GM12878 (cell line): Measurements from ENCODE around the gene PKD1L1. TPM values are rescaled to one million over a fixed set of nuclear protein-coding genes. Genes with fewer than 3 reads are reported as not detected.

ENCODE experiments used
- ATAC-seq: fragments of 200-7000 bp; cut with Tn5 transposase; 3 replicates; pipeline ENCODE4 v1.9.1; 2020; ENCODE audit warnings: mild to moderate bottlenecking, moderate library complexity
- BruUV-seq: library from RNA; stranded (reverse); fragments of 400-500 nt; replicated peaks from 2 replicates; lab custom pipeline; 2021; lab: Mats Ljungman, UMichigan
- CTCF ChIA-PET: fragments of 300-600 bp; sonication (Branson Sonifier 250); formaldehyde crosslinking; extraction: SDS; loops from one replicate; lab custom pipeline; 2021; ENCODE audit warnings: inconsistent platforms; lab: Yijun Ruan, JAX
- POLR2A ChIA-PET: fragments of 350-600 bp; formaldehyde crosslinking; extraction: SDS; loops from one replicate; lab custom pipeline; 2021; ENCODE audit warnings: inconsistent platforms; lab: Charles Lee
- RAD21 ChIA-PET: fragments of 300-600 bp; sonication (Branson Sonifier 250); formaldehyde crosslinking; loops from one replicate; lab custom pipeline; 2023; ENCODE audit warnings: antibody characterized with exemption; ENCODE audit not compliant: unreplicated experiment; lab: Charles Lee
- SMC1A ChIA-PET: fragments of 300-600 bp; sonication (Branson Sonifier 250); formaldehyde crosslinking; loops from one replicate; lab custom pipeline; 2023; ENCODE audit not compliant: unreplicated experiment, uncharacterized antibody; lab: Charles Lee
- DNase-seq: peaks from one replicate; pipeline ENCODE4 v3.0.0-alpha.2; 2011; ENCODE audit warnings: low read depth, low spot score
- FAIRE-seq: peaks from 3 replicates; lab custom pipeline; 2011; peaks lifted over from hg19 to GRCh38; lab: Jason Lieb, UNC
- H2AFZ ChIP-seq: 2 replicates; pipeline ENCODE4 v1.6.0; 2011; ENCODE audit warnings: low read depth, low read length, control low read depth; ENCODE audit not compliant: control insufficient read depth
- H3K27ac ChIP-seq: 2 replicates; pipeline ENCODE4 v1.5.1; 2011; ENCODE audit warnings: control low read depth; ENCODE audit not compliant: control insufficient read depth, insufficient read depth
- H3K27me3 ChIP-seq, 2 experiments: replicated peaks in 1 of 2; 2 replicates each; pipeline versions ENCODE4 v1.6.0 to v1.6.1; 2011; ENCODE audit warnings: low read length in 1 of 2; ENCODE audit not compliant: control insufficient read depth in 2 of 2, insufficient read depth in 2 of 2
- H3K36me3 ChIP-seq, 2 experiments: 2 replicates each; pipeline ENCODE4 v1.5.1; 2011; ENCODE audit warnings: low read length in 1 of 2; ENCODE audit not compliant: control insufficient read depth in 2 of 2, insufficient read depth in 2 of 2
- H3K4me1 ChIP-seq: 2 replicates; pipeline ENCODE4 v1.6.1; 2011; ENCODE audit warnings: mild to moderate bottlenecking, low read length, moderate library complexity, mixed read lengths; ENCODE audit not compliant: control insufficient read depth, insufficient read depth
- H3K4me2 ChIP-seq: 2 replicates; pipeline ENCODE4 v1.6.0; 2011; ENCODE audit warnings: control low read depth; ENCODE audit not compliant: control insufficient read depth, insufficient read depth
- H3K4me3 ChIP-seq: fragments of 200-600 bp; sonication (generic); 2 replicates; pipeline ENCODE4 v1.5.1; 2016
- H3K79me2 ChIP-seq: 2 replicates; pipeline ENCODE4 v1.6.0; 2011; ENCODE audit warnings: low read length; ENCODE audit not compliant: control insufficient read depth, insufficient read depth
- H3K9ac ChIP-seq: 2 replicates; pipeline ENCODE4 v1.8.0; 2011; ENCODE audit warnings: low read length, control low read depth, mixed read lengths; ENCODE audit not compliant: control insufficient read depth, insufficient read depth
- H3K9me3 ChIP-seq: replicated peaks from 3 replicates; pipeline ENCODE4 v1.5.1; 2011; ENCODE audit warnings: mild to moderate bottlenecking, low read length; ENCODE audit not compliant: control insufficient read depth, insufficient read depth
- H4K20me1 ChIP-seq: 2 replicates; pipeline ENCODE4 v1.6.0; 2011; ENCODE audit not compliant: control insufficient read depth, insufficient read depth
- MEF2A ChIP-seq: IDR thresholded peaks from 2 replicates; pipeline ENCODE4 v1.6.1; 2011; ENCODE audit warnings: low read depth, mild to moderate bottlenecking, low read length, moderate library complexity; ENCODE audit not compliant: insufficient read depth
- SUZ12 ChIP-seq: fragments of 200-600 bp; sonication (generic); IDR thresholded peaks from one replicate; pipeline ENCODE4 v1.6.1; 2018; ENCODE audit warnings: antibody characterized with exemption, mild to moderate bottlenecking; ENCODE audit not compliant: unreplicated experiment
- WGBS: methylation state at CpG from one replicate; pipeline ENCODE4 v1.1.6; 2016; ENCODE audit warnings: low lambda C conversion rate; ENCODE audit not compliant: insufficient replicate concordance, insufficient coverage; ENCODE audit errors: missing lambda C conversion rate; 5-methylcytosine and 5-hydroxymethylcytosine counted together
- in situ Hi-C: fragments of 300-500 bp; cut with MboI; formaldehyde crosslinking; loops from 9 replicates; pipeline ENCODE4 v1.14.3; 2018; ENCODE audit warnings: mixed read lengths
- intact Hi-C: fragments of 100-400 bp; cut with micrococcal nuclease; formaldehyde crosslinking; loops from one replicate; pipeline ENCODE4 v1.14.2; 2022; ENCODE audit not compliant: unreplicated experiment
- polyA plus RNA-seq, 11 experiments: library from polyadenylated mRNA; depleted of rRNA in 4 of 11; unstranded in 6 of 11; stranded (reverse) in 5 of 11; fragments of >200 nt; fragmentation: Nextera tagmentation in 4 of 11; fragmentation: Illumina TruSeq in 1 of 11; extraction: Ambion mirVana in 4 of 11; extraction: Trizol in 1 of 11; gene quantifications; 1 replicate in 1 of 11; 2 replicates in 10 of 11; pipeline versions ENCODE4 v1.2.1 to v1.2.3, GENCODE V29; 2011 to 2016; ENCODE audit warnings: inconsistent platforms in 2 of 11, missing spikeins in 2 of 11, low read depth in 1 of 11
- total RNA-seq, 4 experiments: library from RNA; depleted of rRNA in 3 of 4; stranded (reverse); fragments of >200 nt in 3 of 4; fragmentation: Illumina TruSeq in 1 of 4; extraction: Trizol in 1 of 4; gene quantifications; 2 replicates each; pipeline versions ENCODE4 v1.2.1 to v1.2.3, GENCODE V29; 2013 to 2021
- TF ChIP-seq, protein P1 (sequence below): fragments of 450-650 bp; IDR thresholded peaks from 2 replicates; pipeline ENCODE4 v1.6.1; 2017; ENCODE audit warnings: mild to moderate bottlenecking, moderate library complexity
- TF ChIP-seq, protein P2 (sequence below): fragments of 450-650 bp; IDR thresholded peaks from 2 replicates; pipeline ENCODE4 v1.6.1; 2016; ENCODE audit warnings: mild to moderate bottlenecking

PKD1L1 gene
- total and polyA plus RNA-seq, 10 of the 15 experiments (the other 5 are each of a cell fraction or from before 2014, with no cell fraction given), result under 0.01 to 0.05 (median 0.02) TPM; not detected in 3

DNA sequence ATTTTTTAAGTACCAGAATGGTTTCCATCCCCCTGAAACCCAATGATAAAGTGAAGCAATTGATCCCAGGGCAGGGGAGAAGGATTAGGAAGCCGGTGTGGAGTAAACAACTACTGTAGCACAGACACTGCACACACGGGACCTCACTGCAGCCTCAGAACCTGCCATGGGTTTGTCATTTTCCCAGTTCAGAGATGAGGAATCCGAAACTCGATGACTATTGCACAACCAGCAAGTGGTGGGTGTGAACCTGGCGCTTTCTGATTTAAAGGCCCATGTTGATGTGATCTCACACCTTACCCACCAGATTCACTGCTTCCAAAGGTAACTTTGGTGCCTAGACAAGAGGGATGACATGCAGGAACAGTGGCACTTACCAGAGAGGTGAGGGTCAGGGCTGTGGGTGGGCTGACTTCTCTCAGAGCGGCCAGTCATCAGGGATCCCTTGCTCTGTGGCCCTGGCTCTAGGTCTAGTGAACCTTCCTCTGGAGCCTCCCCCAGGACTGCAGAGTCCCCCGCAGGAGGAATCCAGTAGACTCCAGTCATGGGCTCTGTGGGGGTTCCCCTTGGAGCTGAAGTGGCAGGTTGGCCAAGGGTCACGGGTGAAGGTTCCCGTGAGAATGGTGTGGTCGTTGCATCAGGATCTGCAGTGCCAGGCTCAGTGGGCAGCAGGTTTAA, 62.8 kb downstream of the PKD1L1 start:
- Histone ChIP-seq H3K9me3 (no peaks in the 10 kb centered on the region), H3K4me2 (no peak overlapping the region), H4K20me1 (no peaks in the 10 kb centered on the region), H3K27ac (no peak overlapping the region), H3K79me2 (no peaks in the 10 kb centered on the region), H3K9ac (no peak overlapping the region), H2AFZ (no peak overlapping the region), H3K27me3 (peaks cover 5 to 7% of the 10 kb centered on the region in 2 experiments; a peak in 3 of 4 replicates), H3K4me3 (no peak overlapping the region)
- ChIA-PET SMC1A (no interaction called here), POLR2A (no interaction called here), CTCF (interaction anchor here (1.1 kb wide), 1 partner anchor 59 kb away, joined by 3 read pairs; no protein-coding TSS in a partner anchor), RAD21 (no interaction called here)
- ATAC-seq, result no peak
- in situ Hi-C loops, result no loop called here
- FAIRE-seq, result no peak
- no peak for TF ChIP-seq MEF2A
- TF ChIP-seq, protein P1, sequence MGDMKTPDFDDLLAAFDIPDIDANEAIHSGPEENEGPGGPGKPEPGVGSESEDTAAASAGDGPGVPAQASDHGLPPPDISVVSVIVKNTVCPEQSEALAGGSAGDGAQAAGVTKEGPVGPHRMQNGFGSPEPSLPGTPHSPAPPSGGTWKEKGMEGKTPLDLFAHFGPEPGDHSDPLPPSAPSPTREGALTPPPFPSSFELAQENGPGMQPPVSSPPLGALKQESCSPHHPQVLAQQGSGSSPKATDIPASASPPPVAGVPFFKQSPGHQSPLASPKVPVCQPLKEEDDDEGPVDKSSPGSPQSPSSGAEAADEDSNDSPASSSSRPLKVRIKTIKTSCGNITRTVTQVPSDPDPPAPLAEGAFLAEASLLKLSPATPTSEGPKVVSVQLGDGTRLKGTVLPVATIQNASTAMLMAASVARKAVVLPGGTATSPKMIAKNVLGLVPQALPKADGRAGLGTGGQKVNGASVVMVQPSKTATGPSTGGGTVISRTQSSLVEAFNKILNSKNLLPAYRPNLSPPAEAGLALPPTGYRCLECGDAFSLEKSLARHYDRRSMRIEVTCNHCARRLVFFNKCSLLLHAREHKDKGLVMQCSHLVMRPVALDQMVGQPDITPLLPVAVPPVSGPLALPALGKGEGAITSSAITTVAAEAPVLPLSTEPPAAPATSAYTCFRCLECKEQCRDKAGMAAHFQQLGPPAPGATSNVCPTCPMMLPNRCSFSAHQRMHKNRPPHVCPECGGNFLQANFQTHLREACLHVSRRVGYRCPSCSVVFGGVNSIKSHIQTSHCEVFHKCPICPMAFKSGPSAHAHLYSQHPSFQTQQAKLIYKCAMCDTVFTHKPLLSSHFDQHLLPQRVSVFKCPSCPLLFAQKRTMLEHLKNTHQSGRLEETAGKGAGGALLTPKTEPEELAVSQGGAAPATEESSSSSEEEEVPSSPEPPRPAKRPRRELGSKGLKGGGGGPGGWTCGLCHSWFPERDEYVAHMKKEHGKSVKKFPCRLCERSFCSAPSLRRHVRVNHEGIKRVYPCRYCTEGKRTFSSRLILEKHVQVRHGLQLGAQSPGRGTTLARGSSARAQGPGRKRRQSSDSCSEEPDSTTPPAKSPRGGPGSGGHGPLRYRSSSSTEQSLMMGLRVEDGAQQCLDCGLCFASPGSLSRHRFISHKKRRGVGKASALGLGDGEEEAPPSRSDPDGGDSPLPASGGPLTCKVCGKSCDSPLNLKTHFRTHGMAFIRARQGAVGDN, result no peak
- TF ChIP-seq, protein P2, sequence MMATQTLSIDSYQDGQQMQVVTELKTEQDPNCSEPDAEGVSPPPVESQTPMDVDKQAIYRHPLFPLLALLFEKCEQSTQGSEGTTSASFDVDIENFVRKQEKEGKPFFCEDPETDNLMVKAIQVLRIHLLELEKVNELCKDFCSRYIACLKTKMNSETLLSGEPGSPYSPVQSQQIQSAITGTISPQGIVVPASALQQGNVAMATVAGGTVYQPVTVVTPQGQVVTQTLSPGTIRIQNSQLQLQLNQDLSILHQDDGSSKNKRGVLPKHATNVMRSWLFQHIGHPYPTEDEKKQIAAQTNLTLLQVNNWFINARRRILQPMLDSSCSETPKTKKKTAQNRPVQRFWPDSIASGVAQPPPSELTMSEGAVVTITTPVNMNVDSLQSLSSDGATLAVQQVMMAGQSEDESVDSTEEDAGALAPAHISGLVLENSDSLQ, result no peak
- TF ChIP-seq SUZ12, result no peak
- TF ChIP-seq, all 136 proteins: peak for 0
- intact Hi-C loops, result no loop called here
- no peaks in the 10 kb centered on the region for H3K36me3 ChIP-seq
- 16% methylated on average over 10 of the region's 10 CpGs for WGBS
- no TSS peak for BruUV-seq
- no peaks in the 10 kb centered on the region for H3K4me1 ChIP-seq
- no peak for DNase-seq
